ENCODE results near the gene C1QTNF5.

Gene C1QTNF5

GRCh38 chr11:119342362-119343130 is 1.9 kb upstream of the C1QTNF5 start:
- H3K27ac ChIP-seq (ENCODE audit: extremely low read depth, low read depth, low read length), result no peak overlapping the region
- POLR2A ChIA-PET, result interaction anchor here (1.2 kb wide), 1 partner anchor 19 kb away, joined by 5 read pairs; no protein-coding TSS in a partner anchor
- no peak overlapping the region for H3K4me3 ChIP-seq (ENCODE audit: low read depth, low read length)
- CTCF ChIA-PET, result interaction anchor here (1.0 to 2.5 kb wide), 5 partner anchors 21 to 132 kb away, joined by 5 to 17 read pairs (median 7); no protein-coding TSS in a partner anchor
- no peaks in the 10 kb centered on the region for H3K36me3 ChIP-seq (ENCODE audit: control insufficient read depth in 2 of 2, insufficient read depth in 1 of 2, low read length in 2 of 2)
- TF ChIP-seq ZNF37A (tag by site-specific recombination; IDR thresholded peaks at IDR 0.05), result no peak
- no peak for TF ChIP-seq ZBTB7A (tag by site-specific recombination; IDR thresholded peaks at IDR 0.05; ENCODE audit: low read depth)
- TF ChIP-seq ZNF768 (tag by site-specific recombination; IDR thresholded peaks at IDR 0.05), result no peak
- no peak for TF ChIP-seq ZNF169 (tag by site-specific recombination; IDR thresholded peaks at IDR 0.05)
- TF ChIP-seq ZNF121 (tag by site-specific recombination; IDR thresholded peaks at IDR 0.05), result no peak
- TF ChIP-seq ZNF302 (tag by site-specific recombination; IDR thresholded peaks at IDR 0.05; ENCODE audit: low read depth), result no peak
- TF ChIP-seq SCRT1 (tag by site-specific recombination; IDR thresholded peaks at IDR 0.05; ENCODE audit: borderline replicate concordance), result no peak
- TF ChIP-seq ZNF548 (tag by site-specific recombination; IDR thresholded peaks at IDR 0.05), result no peak
- TF ChIP-seq KLF1 (tag by site-specific recombination; IDR thresholded peaks at IDR 0.05), result no peak
- TF ChIP-seq ZNF146 (tag by site-specific recombination; IDR thresholded peaks at IDR 0.05), result no peak
- TF ChIP-seq, protein P1, sequence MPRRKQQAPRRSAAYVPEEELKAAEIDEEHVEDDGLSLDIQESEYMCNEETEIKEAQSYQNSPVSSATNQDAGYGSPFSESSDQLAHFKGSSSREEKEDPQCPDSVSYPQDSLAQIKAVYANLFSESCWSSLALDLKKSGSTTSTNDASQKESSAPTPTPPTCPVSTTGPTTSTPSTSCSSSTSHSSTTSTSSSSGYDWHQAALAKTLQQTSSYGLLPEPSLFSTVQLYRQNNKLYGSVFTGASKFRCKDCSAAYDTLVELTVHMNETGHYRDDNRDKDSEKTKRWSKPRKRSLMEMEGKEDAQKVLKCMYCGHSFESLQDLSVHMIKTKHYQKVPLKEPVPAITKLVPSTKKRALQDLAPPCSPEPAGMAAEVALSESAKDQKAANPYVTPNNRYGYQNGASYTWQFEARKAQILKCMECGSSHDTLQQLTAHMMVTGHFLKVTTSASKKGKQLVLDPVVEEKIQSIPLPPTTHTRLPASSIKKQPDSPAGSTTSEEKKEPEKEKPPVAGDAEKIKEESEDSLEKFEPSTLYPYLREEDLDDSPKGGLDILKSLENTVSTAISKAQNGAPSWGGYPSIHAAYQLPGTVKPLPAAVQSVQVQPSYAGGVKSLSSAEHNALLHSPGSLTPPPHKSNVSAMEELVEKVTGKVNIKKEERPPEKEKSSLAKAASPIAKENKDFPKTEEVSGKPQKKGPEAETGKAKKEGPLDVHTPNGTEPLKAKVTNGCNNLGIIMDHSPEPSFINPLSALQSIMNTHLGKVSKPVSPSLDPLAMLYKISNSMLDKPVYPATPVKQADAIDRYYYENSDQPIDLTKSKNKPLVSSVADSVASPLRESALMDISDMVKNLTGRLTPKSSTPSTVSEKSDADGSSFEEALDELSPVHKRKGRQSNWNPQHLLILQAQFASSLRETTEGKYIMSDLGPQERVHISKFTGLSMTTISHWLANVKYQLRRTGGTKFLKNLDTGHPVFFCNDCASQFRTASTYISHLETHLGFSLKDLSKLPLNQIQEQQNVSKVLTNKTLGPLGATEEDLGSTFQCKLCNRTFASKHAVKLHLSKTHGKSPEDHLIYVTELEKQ (tag by site-specific recombination; IDR thresholded peaks at IDR 0.05; ENCODE audit: borderline replicate concordance), result no peak
- no peak for TF ChIP-seq ZNF488 (tag by site-specific recombination; IDR thresholded peaks at IDR 0.05)
- TF ChIP-seq ZFP37 (tag by site-specific recombination; IDR thresholded peaks at IDR 0.05), result no peak
- no peak for TF ChIP-seq ZNF324 (tag by site-specific recombination; IDR thresholded peaks at IDR 0.05)
- no peak for TF ChIP-seq ZNF558 (tag by site-specific recombination; IDR thresholded peaks at IDR 0.05)
- TF ChIP-seq ZNF521 (tag by site-specific recombination; IDR thresholded peaks at IDR 0.05), result no peak
- no peak for TF ChIP-seq ZNF23 (tag by site-specific recombination; IDR thresholded peaks at IDR 0.05; ENCODE audit: borderline replicate concordance)
- no peak for TF ChIP-seq RBAK (tag by site-specific recombination; IDR thresholded peaks at IDR 0.05)
- no peak for TF ChIP-seq ZNF423 (tag by site-specific recombination; IDR thresholded peaks at IDR 0.05)
- H3K4me1 ChIP-seq (ENCODE audit: control insufficient read depth, insufficient read depth, low read length), result no peaks in the 10 kb centered on the region; the same call in 1 of the 2 replicates
- H3K9me3 ChIP-seq (ENCODE audit: control insufficient read depth, insufficient read depth, low read depth, low read length), result no peaks in the 10 kb centered on the region

DNA sequence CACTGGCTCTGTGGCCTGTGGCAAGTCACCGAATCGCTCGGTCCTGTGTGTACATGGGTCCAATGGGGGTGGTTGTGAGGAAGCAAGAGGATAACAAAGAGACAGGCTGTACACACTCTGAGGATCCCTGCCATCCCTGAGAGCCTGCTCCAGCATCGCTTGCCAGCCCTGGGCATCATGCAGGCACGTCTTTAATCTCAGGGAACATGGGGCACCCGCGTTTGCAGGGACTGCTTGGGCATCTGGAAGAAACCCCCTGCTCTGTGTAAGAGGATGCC is 1.3 kb upstream of the C1QTNF5 start:
- H3K27ac ChIP-seq (ENCODE audit: extremely low read depth, low read depth, low read length), result no peak overlapping the region
- POLR2A ChIA-PET, result interaction anchor here (1.2 kb wide), 1 partner anchor 19 kb away, joined by 5 read pairs; no protein-coding TSS in a partner anchor
- no peaks in the 10 kb centered on the region for H3K9me3 ChIP-seq (ENCODE audit: control insufficient read depth, insufficient read depth, low read depth, low read length)
- no peak overlapping the region for H3K4me3 ChIP-seq (ENCODE audit: low read depth, low read length)
- H3K36me3 ChIP-seq (ENCODE audit: control insufficient read depth in 2 of 2, insufficient read depth in 1 of 2, low read length in 2 of 2), result peaks cover 0 to 3% of the 10 kb centered on the region in 2 experiments; a peak in 1 of 3 replicates
- H3K4me1 ChIP-seq (ENCODE audit: control insufficient read depth, insufficient read depth, low read length), result no peaks in the 10 kb centered on the region; the same call in 1 of the 2 replicates
- CTCF ChIA-PET, result interaction anchor here (1.0 to 2.5 kb wide), 4 partner anchors 29 to 133 kb away, joined by 5 to 17 read pairs (median 6); no protein-coding TSS in a partner anchor
- peak; percentile 49 for TF ChIP-seq ZBTB17 (tag by site-specific recombination; IDR thresholded peaks at IDR 0.05)
- TF ChIP-seq ZFP41 (tag by site-specific recombination; IDR thresholded peaks at IDR 0.05; ENCODE audit: borderline replicate concordance), result no peak
- no peak for TF ChIP-seq ZNF324 (tag by site-specific recombination; IDR thresholded peaks at IDR 0.05)
- TF ChIP-seq ZBTB21 (tag by site-specific recombination; IDR thresholded peaks at IDR 0.05), result no peak
- no peak for TF ChIP-seq ZNF23 (tag by site-specific recombination; IDR thresholded peaks at IDR 0.05; ENCODE audit: borderline replicate concordance)
- no peak for TF ChIP-seq ZNF211 (tag by site-specific recombination; IDR thresholded peaks at IDR 0.05; ENCODE audit: low read depth)
